PC-9 (cell line): ENCODE data around the gene ZNF516.

Source experiments
- EZH2 ChIP-seq: fragments of 200-600 bp; sonication (generic); IDR thresholded peaks from 2 replicates; pipeline ENCODE4 v1.8.0; 2017; ENCODE audit warnings: antibody characterized with exemption, low read depth
- TF ChIP-seq, protein P1 (sequence below): fragments of 200-600 bp; sonication (generic); conservative IDR thresholded peaks from 2 replicates; pipeline ENCODE4 v1.6.1; 2017; ENCODE audit warnings: mixed run types, antibody characterized with exemption, mild to moderate bottlenecking, moderate library complexity

DNA sequence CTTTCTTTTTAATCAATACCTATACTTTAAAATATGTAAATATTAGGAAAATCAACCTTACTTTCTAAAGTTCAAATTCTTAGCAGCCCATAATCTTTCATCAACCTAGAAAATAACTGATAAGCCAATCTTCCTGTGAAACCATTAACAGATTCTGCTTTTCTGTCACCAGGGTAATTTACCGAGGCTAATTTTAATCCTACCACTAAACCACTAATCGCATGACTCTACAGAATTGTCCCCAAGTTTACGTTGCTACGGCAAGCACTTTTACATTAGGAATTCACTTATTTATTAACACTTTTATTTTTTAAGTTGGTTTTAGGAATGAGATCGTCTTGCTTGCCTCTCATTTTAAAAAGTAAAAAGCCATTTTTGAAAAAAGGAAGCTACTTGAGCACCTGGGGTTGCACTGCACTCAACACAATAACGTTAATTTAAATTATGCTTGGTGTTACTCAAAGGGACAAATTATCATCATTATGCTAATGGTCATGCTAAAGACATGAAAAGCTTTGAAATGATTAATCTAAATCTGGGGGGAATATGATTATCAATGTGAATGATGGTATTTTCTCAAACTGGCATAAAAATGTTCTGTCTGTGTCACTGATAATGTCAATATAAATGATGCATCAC lies 10.2 kb downstream of the ZNF516 start:
- TF ChIP-seq, protein P1, sequence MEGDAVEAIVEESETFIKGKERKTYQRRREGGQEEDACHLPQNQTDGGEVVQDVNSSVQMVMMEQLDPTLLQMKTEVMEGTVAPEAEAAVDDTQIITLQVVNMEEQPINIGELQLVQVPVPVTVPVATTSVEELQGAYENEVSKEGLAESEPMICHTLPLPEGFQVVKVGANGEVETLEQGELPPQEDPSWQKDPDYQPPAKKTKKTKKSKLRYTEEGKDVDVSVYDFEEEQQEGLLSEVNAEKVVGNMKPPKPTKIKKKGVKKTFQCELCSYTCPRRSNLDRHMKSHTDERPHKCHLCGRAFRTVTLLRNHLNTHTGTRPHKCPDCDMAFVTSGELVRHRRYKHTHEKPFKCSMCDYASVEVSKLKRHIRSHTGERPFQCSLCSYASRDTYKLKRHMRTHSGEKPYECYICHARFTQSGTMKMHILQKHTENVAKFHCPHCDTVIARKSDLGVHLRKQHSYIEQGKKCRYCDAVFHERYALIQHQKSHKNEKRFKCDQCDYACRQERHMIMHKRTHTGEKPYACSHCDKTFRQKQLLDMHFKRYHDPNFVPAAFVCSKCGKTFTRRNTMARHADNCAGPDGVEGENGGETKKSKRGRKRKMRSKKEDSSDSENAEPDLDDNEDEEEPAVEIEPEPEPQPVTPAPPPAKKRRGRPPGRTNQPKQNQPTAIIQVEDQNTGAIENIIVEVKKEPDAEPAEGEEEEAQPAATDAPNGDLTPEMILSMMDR = no peak
- TF ChIP-seq EZH2 = no peak
